H1 (cell line): ENCODE results near the gene NLRC5. TPM values are rescaled to one million over a fixed set of nuclear protein-coding genes. Genes with fewer than 3 reads are reported as not detected.

Experiments used
- CTCF ChIA-PET: fragments of 300-600 bp; sonication (Branson Sonifier 250); formaldehyde crosslinking; loops from one replicate; lab custom pipeline; 2021; ENCODE audit not compliant: partially characterized antibody; lab: Charles Lee
- POLR2A ChIA-PET: fragments of 300-600 bp; sonication (Branson Sonifier 250); formaldehyde crosslinking; loops from one replicate; lab custom pipeline; 2021; ENCODE audit warnings: inconsistent platforms; ENCODE audit not compliant: partially characterized antibody; lab: Charles Lee
- DNase-seq, 2 experiments: peaks; one replicate each; pipeline versions ENCODE4 v3.0.0 to v3.0.0-alpha.2; 2010 to 2022; ENCODE audit warnings: low spot score in 2 of 2, low read depth in 1 of 2, mixed read lengths in 1 of 2
- FAIRE-seq: peaks from 2 replicates; lab custom pipeline; 2011; peaks lifted over from hg19 to GRCh38; lab: Jason Lieb, UNC
- H2AFZ ChIP-seq: 2 replicates; pipeline ENCODE4 v1.8.1; 2012; ENCODE audit warnings: low read length, inconsistent platforms
- H2AK5ac ChIP-seq: 2 replicates; pipeline ENCODE4 v1.6.1; 2013; ENCODE audit warnings: low read depth, low read length
- H2BK120ac ChIP-seq: replicated peaks from 2 replicates; pipeline ENCODE3; 2013; ENCODE audit warnings: low read depth, low read length, inconsistent platforms
- H2BK12ac ChIP-seq: 2 replicates; pipeline ENCODE4 v1.6.1; 2013; ENCODE audit warnings: low read depth, low read length
- H2BK15ac ChIP-seq: 2 replicates; pipeline ENCODE4 v1.6.1; 2013; ENCODE audit warnings: low read length
- H2BK20ac ChIP-seq: 2 replicates; pipeline ENCODE4 v1.6.1; 2013; ENCODE audit warnings: low read length
- H2BK5ac ChIP-seq: 2 replicates; pipeline ENCODE4 v1.6.1; 2013; ENCODE audit warnings: low read depth, low read length
- H3K14ac ChIP-seq: 2 replicates; pipeline ENCODE4 v1.6.1; 2013; ENCODE audit warnings: inconsistent platforms; ENCODE audit not compliant: insufficient read length
- H3K18ac ChIP-seq: 2 replicates; pipeline ENCODE4 v1.6.1; 2013; ENCODE audit warnings: low read length; ENCODE audit errors: extremely low read depth
- H3K23ac ChIP-seq: 2 replicates; pipeline ENCODE4 v1.6.1; 2013; ENCODE audit warnings: inconsistent platforms; ENCODE audit not compliant: insufficient read length
- H3K23me2 ChIP-seq: 2 replicates; pipeline ENCODE4 v1.6.1; 2013; ENCODE audit warnings: low read depth, low read length
- H3K27ac ChIP-seq: 2 replicates; pipeline ENCODE4 v1.6.1; 2011; ENCODE audit warnings: low read depth, low read length, inconsistent platforms
- H3K27me3 ChIP-seq, 4 experiments: replicated peaks in 1 of 4; 1 replicate in 1 of 4; 2 replicates in 3 of 4; pipeline versions ENCODE4 v1.6.1 to v1.8.1; 2011 to 2013; ENCODE audit warnings: low read length in 3 of 4, mild to moderate bottlenecking in 3 of 4, inconsistent platforms in 2 of 4, mixed read lengths in 2 of 4, moderate library complexity in 1 of 4; ENCODE audit not compliant: control insufficient read depth in 3 of 4, insufficient read depth in 3 of 4; ENCODE audit errors: extremely low read depth in 1 of 4
- H3K36me3 ChIP-seq, 4 experiments: 2 replicates each; pipeline versions ENCODE4 v1.6.1 to v1.8.1; 2011 to 2013; ENCODE audit warnings: mild to moderate bottlenecking in 4 of 4, low read length in 3 of 4, moderate library complexity in 2 of 4, control low read depth in 1 of 4, inconsistent platforms in 1 of 4; ENCODE audit not compliant: insufficient read depth in 4 of 4, control insufficient read depth in 2 of 4
- H3K4ac ChIP-seq: replicated peaks from 2 replicates; pipeline ENCODE3; 2013; ENCODE audit warnings: low read length, low read depth, mixed read lengths, inconsistent platforms; ENCODE audit not compliant: insufficient read length
- H3K4me1 ChIP-seq, 4 experiments: replicated peaks in 1 of 4; 1 replicate in 1 of 4; 2 replicates in 3 of 4; pipeline versions ENCODE4 v1.6.1 to v1.8.1; 2011 to 2013; ENCODE audit warnings: low read length in 3 of 4, inconsistent platforms in 2 of 4, mixed read lengths in 1 of 4; ENCODE audit not compliant: insufficient read depth in 4 of 4, control insufficient read depth in 3 of 4
- H3K4me2 ChIP-seq, 2 experiments: 2 replicates each; pipeline versions ENCODE4 v1.6.1 to v1.8.1; 2011 to 2013; ENCODE audit warnings: low read depth in 2 of 2, low read length in 2 of 2, control low read depth in 1 of 2, inconsistent platforms in 1 of 2, mild to moderate bottlenecking in 1 of 2; ENCODE audit not compliant: insufficient read depth in 1 of 2
- H3K4me3 ChIP-seq, 4 experiments: fragments of 200-600, 300-600 bp in 1 of 4; sonication (generic), shearing (Covaris generic), sonication (Bioruptor Twin) in 1 of 4; 2 replicates each; pipeline versions ENCODE4 v1.5.1 to v1.8.1; 2011 to 2016; ENCODE audit warnings: low read length in 4 of 4, low read depth in 3 of 4, control low read depth in 2 of 4, inconsistent platforms in 2 of 4, mild to moderate bottlenecking in 2 of 4, mixed read lengths in 1 of 4, moderate library complexity in 1 of 4; ENCODE audit not compliant: insufficient read depth in 2 of 4; ENCODE audit errors: extremely low read depth in 1 of 4
- H3K56ac ChIP-seq: replicated peaks from 2 replicates; pipeline ENCODE3; 2013; ENCODE audit warnings: low read depth, mild to moderate bottlenecking, mixed read lengths, low read length, inconsistent platforms; ENCODE audit not compliant: insufficient read length
- H3K79me1 ChIP-seq: 2 replicates; pipeline ENCODE4 v1.6.1; 2013; ENCODE audit warnings: low read depth, low read length, control low read depth
- H3K79me2 ChIP-seq, 2 experiments: 2 replicates each; pipeline versions ENCODE4 v1.6.1 to v1.8.1; 2012 to 2013; ENCODE audit warnings: low read length in 2 of 2, mild to moderate bottlenecking in 2 of 2, inconsistent platforms in 1 of 2; ENCODE audit not compliant: insufficient read depth in 2 of 2, control insufficient read depth in 1 of 2
- H3K9ac ChIP-seq, 4 experiments: replicated peaks in 1 of 4; 1 replicate in 1 of 4; 2 replicates in 3 of 4; pipeline versions ENCODE4 v1.6.1 to v1.8.1; 2011 to 2013; ENCODE audit warnings: low read depth in 3 of 4, low read length in 3 of 4, control low read depth in 2 of 4, mild to moderate bottlenecking in 2 of 4, moderate library complexity in 2 of 4, inconsistent platforms in 1 of 4; ENCODE audit errors: extremely low read depth in 1 of 4
- H3K9me3 ChIP-seq, 2 experiments: 2 replicates each; pipeline versions ENCODE4 v1.6.1 to v1.8.1; 2012 to 2013; ENCODE audit warnings: mild to moderate bottlenecking in 2 of 2, moderate library complexity in 2 of 2, control low read depth in 1 of 2, inconsistent platforms in 1 of 2, low read depth in 1 of 2, low read length in 1 of 2, mixed read lengths in 1 of 2; ENCODE audit not compliant: insufficient read depth in 2 of 2
- H4K20me1 ChIP-seq, 2 experiments: replicated peaks in 1 of 2; 2 replicates each; pipeline versions ENCODE3 to v1.8.1; 2011 to 2013; ENCODE audit warnings: inconsistent platforms in 2 of 2, low read length in 2 of 2, mild to moderate bottlenecking in 1 of 2; ENCODE audit not compliant: insufficient read depth in 2 of 2, control insufficient read depth in 1 of 2
- H4K5ac ChIP-seq: 2 replicates; pipeline ENCODE4 v1.6.1; 2013; ENCODE audit warnings: low read length, low read depth, mixed read lengths, inconsistent platforms; ENCODE audit not compliant: insufficient read length
- H4K8ac ChIP-seq: 2 replicates; pipeline ENCODE4 v1.8.0; 2013; ENCODE audit warnings: mild to moderate bottlenecking, moderate library complexity, low read length, inconsistent platforms; ENCODE audit not compliant: insufficient read depth; ENCODE audit errors: extremely low read depth
- H4K91ac ChIP-seq: replicated peaks from 2 replicates; pipeline ENCODE3; 2013; ENCODE audit warnings: low read length, mixed read lengths, inconsistent platforms; ENCODE audit not compliant: insufficient read length
- ASH2L ChIP-seq: fragments of 200-600, 300-600 bp; sonication (generic); IDR thresholded peaks from one replicate; pipeline ENCODE4 v1.7.1; 2017; ENCODE audit warnings: low read length
- BCL11A ChIP-seq, 2 experiments: IDR thresholded peaks; one replicate each; pipeline ENCODE4 v1.6.1; 2011; ENCODE audit warnings: low read depth in 2 of 2, low read length in 2 of 2, mild to moderate bottlenecking in 2 of 2
- KDM1A ChIP-seq: fragments of 200-600, 300-600 bp; sonication (generic); IDR thresholded peaks from 2 replicates; pipeline ENCODE4 v1.7.1; 2016; ENCODE audit warnings: mild to moderate bottlenecking, low read length, borderline replicate concordance
- MAX ChIP-seq: IDR thresholded peaks from 2 replicates; pipeline ENCODE4 v1.6.1; 2012; ENCODE audit warnings: inconsistent platforms
- NANOG ChIP-seq: IDR thresholded peaks from 2 replicates; pipeline ENCODE4 v1.6.1; 2011; ENCODE audit warnings: low read length, low read depth, mild to moderate bottlenecking, inconsistent platforms; ENCODE audit not compliant: insufficient read depth, poor library complexity, severe bottlenecking
- TAF7 ChIP-seq: optimal IDR thresholded peaks from 2 replicates; pipeline ENCODE3; 2011; ENCODE audit warnings: low read depth, mild to moderate bottlenecking, inconsistent platforms, low read length, moderate library complexity, borderline replicate concordance
- YY1 ChIP-seq: IDR thresholded peaks from 2 replicates; pipeline ENCODE4 v1.6.1; 2011; ENCODE audit warnings: low read depth, mild to moderate bottlenecking, low read length
- ZNF274 ChIP-seq: IDR thresholded peaks from 2 replicates; pipeline ENCODE4 v1.7.0; 2012; ENCODE audit warnings: low read length, borderline replicate concordance; ENCODE audit errors: extremely low read depth
- WGBS, 2 experiments: shearing (Covaris generic) in 1 of 2; methylation state at CpG; one replicate each; pipeline versions ENCODE4 v1.1.6 to v1.1.7; 2013 to 2015; ENCODE audit warnings: low lambda C conversion rate in 2 of 2, mixed read lengths in 2 of 2, inconsistent platforms in 1 of 2, low coverage in 1 of 2, missing lambda C conversion rate in 1 of 2; ENCODE audit not compliant: insufficient replicate concordance in 2 of 2, insufficient coverage in 1 of 2, insufficient read length in 1 of 2; ENCODE audit errors: extremely low coverage in 1 of 2, missing lambda C conversion rate in 1 of 2; 5-methylcytosine and 5-hydroxymethylcytosine counted together
- polyA plus RNA-seq, 7 experiments: library from polyadenylated mRNA; depleted of rRNA in 3 of 7; stranded (reverse) in 5 of 7; unstranded in 2 of 7; fragments of >200 nt in 5 of 7; fragments of 200-250 nt in 2 of 7; gene quantifications; 1 replicate in 5 of 7; 2 replicates in 1 of 7; 4 replicates in 1 of 7; pipeline versions ENCODE4 v1.2.1 to v1.2.3, GENCODE V29; 2011 to 2013; ENCODE audit warnings: missing spikeins in 2 of 7, mixed read lengths in 2 of 7
- total RNA-seq: library from RNA; stranded (reverse); fragmentation: NEBNext Ultra II Directional; extraction: Animal tissue kit (Norgen Biotek cat#: 25700); gene quantifications from 2 replicates; pipeline ENCODE4 v1.2.1, GENCODE V29; 2021
- TF ChIP-seq, protein P1 (sequence below): IDR thresholded peaks from 2 replicates; pipeline ENCODE4 v1.6.1; 2012; ENCODE audit warnings: inconsistent platforms

Gene NLRC5
- total and polyA plus RNA-seq, 2 of the 8 experiments (the other 6 are each of a cell fraction or from before 2014, with no cell fraction given), result 2.2 to 3.2 TPM

GRCh38 chr16:57021757-57022156, 32.4 kb downstream of the NLRC5 start:
- Histone ChIP-seq H3K4me3 (no peak overlapping the region), H3K9me3 (no peaks in the 10 kb centered on the region)
- CTCF ChIA-PET, result interaction anchor here (1.1 to 2.6 kb wide), 2 partner anchors 23 to 57 kb away, joined by 4 to 11 read pairs; no protein-coding TSS in a partner anchor

More at GRCh38 chr16:57021757-57022156, 32.4 kb downstream of the NLRC5 start:
- POLR2A ChIA-PET, result no interaction called here
- DNase-seq (no peak), FAIRE-seq (no peak)
- H3K14ac ChIP-seq, result no peak overlapping the region
- no peak overlapping the region for H3K4ac ChIP-seq
- no peak overlapping the region for H2BK120ac ChIP-seq
- H2BK12ac ChIP-seq, result no peak overlapping the region
- no peaks in the 10 kb centered on the region for H3K79me1 ChIP-seq
- no peaks in the 10 kb centered on the region for H4K20me1 ChIP-seq
- TF ChIP-seq BCL11A (IDR thresholded peaks at IDR 0.05; ENCODE audit: low read depth in 2 of 2, low read length in 2 of 2) (no peak), KDM1A (no peak), NANOG (no peak), TAF7 (no peak), ASH2L (no peak), YY1 (no peak), ZNF274 (no peak), MAX (no peak)
- TF ChIP-seq, protein P1, sequence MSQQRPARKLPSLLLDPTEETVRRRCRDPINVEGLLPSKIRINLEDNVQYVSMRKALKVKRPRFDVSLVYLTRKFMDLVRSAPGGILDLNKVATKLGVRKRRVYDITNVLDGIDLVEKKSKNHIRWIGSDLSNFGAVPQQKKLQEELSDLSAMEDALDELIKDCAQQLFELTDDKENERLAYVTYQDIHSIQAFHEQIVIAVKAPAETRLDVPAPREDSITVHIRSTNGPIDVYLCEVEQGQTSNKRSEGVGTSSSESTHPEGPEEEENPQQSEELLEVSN, result no peak
- no peak overlapping the region for H3K27ac ChIP-seq
- no peak overlapping the region for H4K91ac ChIP-seq
- H3K4me1 ChIP-seq, result no peaks in the 10 kb centered on the region
- no peaks in the 10 kb centered on the region for H3K27me3 ChIP-seq
- H2BK15ac ChIP-seq, result no peak overlapping the region
- no peak overlapping the region for H4K5ac ChIP-seq
- H2AFZ ChIP-seq, result no peak overlapping the region
- no peaks in the 10 kb centered on the region for H3K23me2 ChIP-seq
- H3K23ac ChIP-seq, result no peak overlapping the region
- no peak overlapping the region for H3K4me2 ChIP-seq
- H3K36me3 ChIP-seq, result no peaks in the 10 kb centered on the region
- no peak overlapping the region for H3K18ac ChIP-seq
- no peak overlapping the region for H2AK5ac ChIP-seq
- no peak overlapping the region for H2BK5ac ChIP-seq
- 90% methylated on average over 6 of the region's 6 CpGs; no CpG with 5 or more reads in 1 of the 2 experiments for WGBS, 2 experiments
- H3K9ac ChIP-seq, result no peak overlapping the region
- H3K79me2 ChIP-seq, result no peaks in the 10 kb centered on the region
- no peak overlapping the region for H4K8ac ChIP-seq
- no peak overlapping the region for H2BK20ac ChIP-seq
- H3K56ac ChIP-seq, result no peak overlapping the region
